RWPE2 (cell line): ENCODE measurements around the gene UBE2J2.

ENCODE experiments used
- ATAC-seq: fragments of 200-7000 bp; cut with Tn5 transposase; 3 replicates; pipeline ENCODE4 v1.9.1; 2021; ENCODE audit warnings: low read depth
- DNase-seq: peaks from one replicate; pipeline ENCODE4 v3.0.0-alpha.2; 2020; ENCODE audit warnings: low spot score
- H3K27ac ChIP-seq: fragments of 450-650 bp; 2 replicates; pipeline ENCODE4 v1.5.1; 2017; ENCODE audit warnings: mild to moderate bottlenecking; ENCODE audit not compliant: poor library complexity, severe bottlenecking
- H3K27me3 ChIP-seq: fragments of 250-450 bp; sonication (Bioruptor Pico); 2 replicates; pipeline ENCODE4 v1.5.1; 2021; ENCODE audit warnings: mild to moderate bottlenecking, moderate library complexity; ENCODE audit not compliant: insufficient read depth, poor library complexity, severe bottlenecking
- H3K36me3 ChIP-seq: fragments of 250-450 bp; sonication (Bioruptor Pico); 2 replicates; pipeline ENCODE4 v1.5.1; 2020; ENCODE audit warnings: low read depth, mild to moderate bottlenecking, moderate library complexity
- H3K4me1 ChIP-seq: fragments of 250-450 bp; sonication (Bioruptor Pico); 2 replicates; pipeline ENCODE4 v1.5.1; 2021; ENCODE audit warnings: mild to moderate bottlenecking, moderate library complexity; ENCODE audit not compliant: insufficient read depth, poor library complexity, severe bottlenecking
- H3K4me3 ChIP-seq: fragments of 250-450 bp; sonication (Bioruptor Pico); 2 replicates; pipeline ENCODE4 v1.5.1; 2021; ENCODE audit warnings: mild to moderate bottlenecking, moderate library complexity; ENCODE audit not compliant: severe bottlenecking
- H3K9me3 ChIP-seq: fragments of 250-450 bp; sonication (Bioruptor Pico); 2 replicates; pipeline ENCODE4 v1.5.1; 2021; ENCODE audit warnings: mild to moderate bottlenecking, moderate library complexity; ENCODE audit not compliant: severe bottlenecking
- CTCF ChIP-seq: fragments of 450-650 bp; IDR thresholded peaks from one replicate; pipeline ENCODE4 v1.5.1; 2017; ENCODE audit warnings: mild to moderate bottlenecking, moderate library complexity; ENCODE audit not compliant: poor library complexity, severe bottlenecking

UBE2J2 gene

GRCh38 chr1:1239227-1239613, 34.4 kb downstream of the UBE2J2 start:
- ATAC-seq: no peak
- no peak for TF ChIP-seq CTCF

GRCh38 chr1:1238702-1239178, 34.9 kb downstream of the UBE2J2 start:
- Histone ChIP-seq H3K27ac (peak overlapping the region; percentile 2), H3K4me1 (peaks cover 10% of the 10 kb centered on the region), H3K4me3 (no peak overlapping the region), H3K36me3 (peaks cover 2% of the 10 kb centered on the region), H3K27me3 (no peaks in the 10 kb centered on the region), H3K9me3 (no peaks in the 10 kb centered on the region)
- ATAC-seq (no peak; the same call in 2 of the 3 replicates), DNase-seq (no peak)
- TF ChIP-seq CTCF: no peak

More at GRCh38 chr1:1239227-1239613, 34.4 kb downstream of the UBE2J2 start:
- Histone ChIP-seq H3K4me3 (no peak overlapping the region), H3K27ac (no peak overlapping the region), H3K9me3 (no peaks in the 10 kb centered on the region), H3K36me3 (no peaks in the 10 kb centered on the region), H3K27me3 (no peaks in the 10 kb centered on the region), H3K4me1 (peaks cover 10% of the 10 kb centered on the region)
- DNase-seq: no peak

- Histone ChIP-seq H3K36me3 (peaks cover 6% of the 10 kb centered on the region), H3K27me3 (no peaks in the 10 kb centered on the region), H3K9me3 (no peaks in the 10 kb centered on the region), H3K4me1 (peaks cover 10% of the 10 kb centered on the region), H3K27ac (peak overlapping the region; percentile 2), H3K4me3 (no peak overlapping the region)
- peak; percentile 13 for ATAC-seq
- no peak for DNase-seq
- TF ChIP-seq CTCF: no peak
These were observed 35.6 kb downstream of the UBE2J2 start for GRCh38 chr1:1237874-1238701.

GRCh38 chr1:1236945-1237873, 36.4 kb downstream of the UBE2J2 start:
- no peak for TF ChIP-seq CTCF
- H3K27me3 ChIP-seq: no peaks in the 10 kb centered on the region
- ATAC-seq (no peak), DNase-seq (no peak)
- peaks cover 10% of the 10 kb centered on the region for H3K4me1 ChIP-seq
- H3K27ac ChIP-seq: peak overlapping the region; percentile 2
- H3K36me3 ChIP-seq: peaks cover 6% of the 10 kb centered on the region
- no peak overlapping the region for H3K4me3 ChIP-seq
- no peaks in the 10 kb centered on the region for H3K9me3 ChIP-seq
